ENCODE results near the gene L3MBTL4.

GRCh38 chr18:5987249-5987648, 427.5 kb downstream of the L3MBTL4 start:
- TF ChIP-seq CTCF (IDR thresholded peaks at IDR 0.05; ENCODE audit: low read depth, low read length, missing input control) (no peak), JUND (IDR thresholded peaks at IDR 0.05) (no peak), ATF3 (IDR thresholded peaks at IDR 0.05) (no peak)

Measured in liver (tissue), 3 donors.